ENCODE data around the gene CPTP. TPM values are rescaled to one million over a fixed set of nuclear protein-coding genes. Genes with fewer than 3 reads are reported as not detected.

Gene CPTP
- total and polyA plus RNA-seq, 2 of the 13 experiments (the other 11 are each of a cell fraction or from before 2014, with no cell fraction given), result 5.5 to 9.3 TPM

DNA sequence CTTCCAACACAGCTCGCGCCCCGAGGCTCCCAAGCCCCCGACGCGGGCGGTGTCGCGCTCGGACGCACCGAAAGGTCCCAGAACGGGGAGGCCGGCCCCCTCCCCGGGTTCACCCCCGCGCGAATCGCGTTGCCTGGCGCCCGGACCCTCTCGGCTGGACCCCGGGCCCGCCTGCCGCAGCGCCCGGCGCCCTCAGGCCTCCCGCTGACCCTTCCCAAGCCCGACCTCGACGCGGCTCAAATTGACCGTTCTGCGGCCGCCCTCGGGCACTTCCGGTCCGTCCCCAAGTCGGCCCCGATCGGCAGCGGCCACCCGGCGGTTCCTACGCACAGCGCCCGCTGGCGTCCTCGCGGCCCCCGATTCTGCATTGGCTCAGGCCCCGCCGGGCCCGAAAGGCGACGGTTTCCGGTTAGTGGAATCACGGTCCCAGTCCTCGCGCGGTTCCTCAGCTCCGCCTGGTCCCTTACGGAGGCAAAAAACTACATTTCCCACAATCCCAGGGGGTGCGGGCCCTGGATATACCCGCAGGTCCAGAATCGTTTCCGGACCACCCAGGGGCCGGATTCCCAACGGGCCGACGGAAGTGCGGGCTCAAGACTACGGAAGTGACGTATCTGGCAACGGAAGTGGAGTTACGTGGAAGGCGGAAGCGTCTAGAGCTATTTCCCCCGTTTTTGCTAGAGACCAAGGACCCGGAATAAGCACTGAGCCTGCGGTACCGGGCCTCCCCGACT lies 50.5 kb downstream of the CPTP start, which contains the start of gene AURKAIP1 (continued):
- TF ChIP-seq, protein P1, sequence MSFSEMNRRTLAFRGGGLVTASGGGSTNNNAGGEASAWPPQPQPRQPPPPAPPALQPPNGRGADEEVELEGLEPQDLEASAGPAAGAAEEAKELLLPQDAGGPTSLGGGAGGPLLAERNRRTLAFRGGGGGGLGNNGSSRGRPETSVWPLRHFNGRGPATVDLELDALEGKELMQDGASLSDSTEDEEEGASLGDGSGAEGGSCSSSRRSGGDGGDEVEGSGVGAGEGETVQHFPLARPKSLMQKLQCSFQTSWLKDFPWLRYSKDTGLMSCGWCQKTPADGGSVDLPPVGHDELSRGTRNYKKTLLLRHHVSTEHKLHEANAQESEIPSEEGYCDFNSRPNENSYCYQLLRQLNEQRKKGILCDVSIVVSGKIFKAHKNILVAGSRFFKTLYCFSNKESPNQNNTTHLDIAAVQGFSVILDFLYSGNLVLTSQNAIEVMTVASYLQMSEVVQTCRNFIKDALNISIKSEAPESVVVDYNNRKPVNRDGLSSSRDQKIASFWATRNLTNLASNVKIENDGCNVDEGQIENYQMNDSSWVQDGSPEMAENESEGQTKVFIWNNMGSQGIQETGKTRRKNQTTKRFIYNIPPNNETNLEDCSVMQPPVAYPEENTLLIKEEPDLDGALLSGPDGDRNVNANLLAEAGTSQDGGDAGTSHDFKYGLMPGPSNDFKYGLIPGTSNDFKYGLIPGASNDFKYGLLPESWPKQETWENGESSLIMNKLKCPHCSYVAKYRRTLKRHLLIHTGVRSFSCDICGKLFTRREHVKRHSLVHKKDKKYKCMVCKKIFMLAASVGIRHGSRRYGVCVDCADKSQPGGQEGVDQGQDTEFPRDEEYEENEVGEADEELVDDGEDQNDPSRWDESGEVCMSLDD (CRISPR knock-in tag; IDR thresholded peaks at IDR 0.05; ENCODE audit: borderline replicate concordance), result no peak; the same call in 1 of the 2 replicates
- no peak for TF ChIP-seq RBAK (CRISPR knock-in tag; IDR thresholded peaks at IDR 0.05)
- TF ChIP-seq XRCC5 (optimal IDR thresholded peaks at IDR 0.05; ENCODE audit: low read length), result peak; percentile 99
- peak; percentile 98 for TF ChIP-seq TARDBP (CRISPR knock-in tag; IDR thresholded peaks at IDR 0.05)
- no peak for TF ChIP-seq ZNF180 (CRISPR knock-in tag; IDR thresholded peaks at IDR 0.05; ENCODE audit: borderline replicate concordance, low read depth)
- TF ChIP-seq, protein P2, sequence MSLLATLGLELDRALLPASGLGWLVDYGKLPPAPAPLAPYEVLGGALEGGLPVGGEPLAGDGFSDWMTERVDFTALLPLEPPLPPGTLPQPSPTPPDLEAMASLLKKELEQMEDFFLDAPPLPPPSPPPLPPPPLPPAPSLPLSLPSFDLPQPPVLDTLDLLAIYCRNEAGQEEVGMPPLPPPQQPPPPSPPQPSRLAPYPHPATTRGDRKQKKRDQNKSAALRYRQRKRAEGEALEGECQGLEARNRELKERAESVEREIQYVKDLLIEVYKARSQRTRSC (CRISPR knock-in tag; IDR thresholded peaks at IDR 0.05; ENCODE audit: low read depth), result no peak
- TF ChIP-seq CEBPB (IDR thresholded peaks at IDR 0.05; ENCODE audit: borderline replicate concordance, low read depth, low read length), result no peak
- TF ChIP-seq KIAA2018 (CRISPR knock-in tag; IDR thresholded peaks at IDR 0.05; ENCODE audit: borderline replicate concordance), result no peak
- peak; percentile 98 to 99 for TF ChIP-seq HMGXB4 (CRISPR knock-in tag; IDR thresholded peaks at IDR 0.05; ENCODE audit: borderline replicate concordance in 1 of 2, low read depth in 1 of 2)
- TF ChIP-seq ATM (IDR thresholded peaks at IDR 0.05; ENCODE audit: borderline replicate concordance), result no peak
- TF ChIP-seq, protein P3, sequence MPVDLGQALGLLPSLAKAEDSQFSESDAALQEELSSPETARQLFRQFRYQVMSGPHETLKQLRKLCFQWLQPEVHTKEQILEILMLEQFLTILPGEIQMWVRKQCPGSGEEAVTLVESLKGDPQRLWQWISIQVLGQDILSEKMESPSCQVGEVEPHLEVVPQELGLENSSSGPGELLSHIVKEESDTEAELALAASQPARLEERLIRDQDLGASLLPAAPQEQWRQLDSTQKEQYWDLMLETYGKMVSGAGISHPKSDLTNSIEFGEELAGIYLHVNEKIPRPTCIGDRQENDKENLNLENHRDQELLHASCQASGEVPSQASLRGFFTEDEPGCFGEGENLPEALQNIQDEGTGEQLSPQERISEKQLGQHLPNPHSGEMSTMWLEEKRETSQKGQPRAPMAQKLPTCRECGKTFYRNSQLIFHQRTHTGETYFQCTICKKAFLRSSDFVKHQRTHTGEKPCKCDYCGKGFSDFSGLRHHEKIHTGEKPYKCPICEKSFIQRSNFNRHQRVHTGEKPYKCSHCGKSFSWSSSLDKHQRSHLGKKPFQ (CRISPR knock-in tag; IDR thresholded peaks at IDR 0.05; ENCODE audit: insufficient replicate concordance), result peak; percentile 69
- TF ChIP-seq ZNF572 (CRISPR knock-in tag; IDR thresholded peaks at IDR 0.05), result peak; percentile 88; the same call in 1 of the 2 replicates
